Measurements from ENCODE around the gene MMP14. TPM values are rescaled to one million over a fixed set of nuclear protein-coding genes. Genes with fewer than 3 reads are reported as not detected.

Gene MMP14
- total and polyA plus RNA-seq, 2 of the 13 experiments (the other 11 are each of a cell fraction or from before 2014, with no cell fraction given): 5.2 to 9.8 TPM

DNA sequence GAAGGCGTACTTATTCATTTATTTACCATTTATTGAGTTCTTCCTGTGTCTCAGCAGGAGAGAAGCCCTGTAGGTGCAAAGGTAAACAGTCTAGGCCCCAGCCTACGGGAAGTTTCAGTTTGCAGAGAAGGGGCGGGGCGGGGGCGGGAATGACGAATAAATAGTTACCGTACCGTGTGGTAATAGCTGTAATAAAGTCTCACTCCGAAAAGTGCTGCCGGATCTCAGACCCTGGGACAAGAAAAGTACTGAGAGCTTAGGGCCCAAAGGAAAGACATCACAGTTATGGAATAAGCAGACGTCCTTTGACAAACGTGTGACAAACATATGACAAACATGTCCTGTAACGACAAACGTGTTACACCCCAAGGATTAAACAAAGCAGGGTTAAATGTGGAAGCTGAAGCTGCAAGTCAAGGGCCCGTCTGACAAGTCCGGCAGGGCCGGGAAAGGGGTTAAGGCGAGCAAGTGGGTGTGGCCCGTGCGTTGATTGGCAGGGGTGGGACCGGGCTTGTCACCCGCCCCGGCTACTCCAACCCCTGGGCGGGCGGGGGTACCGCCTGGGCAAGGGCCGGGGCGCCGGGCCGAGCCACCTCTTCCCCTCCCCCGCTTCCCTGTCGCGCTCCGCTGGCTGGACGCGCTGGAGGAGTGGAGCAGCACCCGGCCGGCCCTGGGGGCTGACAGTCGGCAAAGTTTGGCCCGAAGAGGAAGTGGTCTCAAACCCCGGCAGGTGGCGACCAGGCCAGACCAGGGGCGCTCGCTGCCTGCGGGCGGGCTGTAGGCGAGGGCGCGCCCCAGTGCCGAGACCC is 35.0 kb downstream of the MMP14 start, which contains the start of gene LRP10 (continued):
- TF ChIP-seq MZF1 (CRISPR knock-in tag; IDR thresholded peaks at IDR 0.05; ENCODE audit: borderline replicate concordance): peak; percentile 73
- no peak for TF ChIP-seq ATM (IDR thresholded peaks at IDR 0.05; ENCODE audit: borderline replicate concordance)
- TF ChIP-seq, protein P1, sequence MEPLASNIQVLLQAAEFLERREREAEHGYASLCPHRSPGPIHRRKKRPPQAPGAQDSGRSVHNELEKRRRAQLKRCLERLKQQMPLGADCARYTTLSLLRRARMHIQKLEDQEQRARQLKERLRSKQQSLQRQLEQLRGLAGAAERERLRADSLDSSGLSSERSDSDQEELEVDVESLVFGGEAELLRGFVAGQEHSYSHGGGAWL (CRISPR knock-in tag; IDR thresholded peaks at IDR 0.05): peak; percentile 95
- TF ChIP-seq ZNF703 (CRISPR knock-in tag; IDR thresholded peaks at IDR 0.05; ENCODE audit: borderline replicate concordance): peak; percentile 88; the same call in 1 of the 2 replicates
- TF ChIP-seq CAMTA2 (CRISPR knock-in tag; IDR thresholded peaks at IDR 0.05; ENCODE audit: borderline replicate concordance): peak; percentile 91
- peak; percentile 18; the same call in 1 of the 2 replicates for TF ChIP-seq RCOR2 (CRISPR knock-in tag; IDR thresholded peaks at IDR 0.05)
- TF ChIP-seq NPAS2 (CRISPR knock-in tag; IDR thresholded peaks at IDR 0.05; ENCODE audit: borderline replicate concordance): no peak
- peak; percentile 87 for TF ChIP-seq TAF1 (CRISPR knock-in tag; IDR thresholded peaks at IDR 0.05)
- peak; percentile 82; the same call in 1 of the 2 replicates for TF ChIP-seq SMYD3 (CRISPR knock-in tag; IDR thresholded peaks at IDR 0.05)
- no peak for TF ChIP-seq MAFK (conservative IDR thresholded peaks at IDR 0.05 in 1 of 2, IDR thresholded peaks at IDR 0.05 in 1 of 2; ENCODE audit: low read length in 2 of 2)
- peak; percentile 39; the same call in 1 of the 2 replicates for TF ChIP-seq ZNF12 (CRISPR knock-in tag; IDR thresholded peaks at IDR 0.05)
- TF ChIP-seq, protein P2, sequence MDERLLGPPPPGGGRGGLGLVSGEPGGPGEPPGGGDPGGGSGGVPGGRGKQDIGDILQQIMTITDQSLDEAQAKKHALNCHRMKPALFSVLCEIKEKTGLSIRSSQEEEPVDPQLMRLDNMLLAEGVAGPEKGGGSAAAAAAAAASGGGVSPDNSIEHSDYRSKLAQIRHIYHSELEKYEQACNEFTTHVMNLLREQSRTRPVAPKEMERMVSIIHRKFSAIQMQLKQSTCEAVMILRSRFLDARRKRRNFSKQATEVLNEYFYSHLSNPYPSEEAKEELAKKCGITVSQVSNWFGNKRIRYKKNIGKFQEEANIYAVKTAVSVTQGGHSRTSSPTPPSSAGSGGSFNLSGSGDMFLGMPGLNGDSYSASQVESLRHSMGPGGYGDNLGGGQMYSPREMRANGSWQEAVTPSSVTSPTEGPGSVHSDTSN (CRISPR knock-in tag; IDR thresholded peaks at IDR 0.05): peak; percentile 97
- TF ChIP-seq HNRNPUL1 (IDR thresholded peaks at IDR 0.05; ENCODE audit: low read depth, low read length): no peak; the same call in none of the 2 replicates
- TF ChIP-seq ZNF101 (CRISPR knock-in tag; IDR thresholded peaks at IDR 0.05; ENCODE audit: borderline replicate concordance, low read depth): 0 out of 2 replicates have a peak, but pooled peaks have one; percentile 30
- TF ChIP-seq DNMT3B (CRISPR knock-in tag; conservative IDR thresholded peaks at IDR 0.05): peak; percentile 73; the same call in 1 of the 2 replicates
- TF ChIP-seq, protein P3, sequence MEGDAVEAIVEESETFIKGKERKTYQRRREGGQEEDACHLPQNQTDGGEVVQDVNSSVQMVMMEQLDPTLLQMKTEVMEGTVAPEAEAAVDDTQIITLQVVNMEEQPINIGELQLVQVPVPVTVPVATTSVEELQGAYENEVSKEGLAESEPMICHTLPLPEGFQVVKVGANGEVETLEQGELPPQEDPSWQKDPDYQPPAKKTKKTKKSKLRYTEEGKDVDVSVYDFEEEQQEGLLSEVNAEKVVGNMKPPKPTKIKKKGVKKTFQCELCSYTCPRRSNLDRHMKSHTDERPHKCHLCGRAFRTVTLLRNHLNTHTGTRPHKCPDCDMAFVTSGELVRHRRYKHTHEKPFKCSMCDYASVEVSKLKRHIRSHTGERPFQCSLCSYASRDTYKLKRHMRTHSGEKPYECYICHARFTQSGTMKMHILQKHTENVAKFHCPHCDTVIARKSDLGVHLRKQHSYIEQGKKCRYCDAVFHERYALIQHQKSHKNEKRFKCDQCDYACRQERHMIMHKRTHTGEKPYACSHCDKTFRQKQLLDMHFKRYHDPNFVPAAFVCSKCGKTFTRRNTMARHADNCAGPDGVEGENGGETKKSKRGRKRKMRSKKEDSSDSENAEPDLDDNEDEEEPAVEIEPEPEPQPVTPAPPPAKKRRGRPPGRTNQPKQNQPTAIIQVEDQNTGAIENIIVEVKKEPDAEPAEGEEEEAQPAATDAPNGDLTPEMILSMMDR (CRISPR knock-in tag; IDR thresholded peaks at IDR 0.05): peak; percentile 51
- peak; percentile 89 for TF ChIP-seq GATAD2A (CRISPR knock-in tag; IDR thresholded peaks at IDR 0.05)
- peak; percentile 72; the same call in 1 of the 2 replicates for TF ChIP-seq ZNF460 (CRISPR knock-in tag; IDR thresholded peaks at IDR 0.05; ENCODE audit: borderline replicate concordance)
- peak; percentile 99 for TF ChIP-seq MEIS2 (CRISPR knock-in tag; IDR thresholded peaks at IDR 0.05)
- 0 out of 2 replicates have a peak, but pooled peaks have one; percentile 75 for TF ChIP-seq ZSCAN22 (CRISPR knock-in tag; IDR thresholded peaks at IDR 0.05)
- no peak for TF ChIP-seq JUNB (CRISPR knock-in tag; IDR thresholded peaks at IDR 0.05; ENCODE audit: borderline replicate concordance)
- 0 out of 2 replicates have a peak, but pooled peaks have one; percentile 38 for TF ChIP-seq SP140L (CRISPR knock-in tag; IDR thresholded peaks at IDR 0.05; ENCODE audit: borderline replicate concordance)
- peak; percentile 91 for TF ChIP-seq ZNF724P (CRISPR knock-in tag; IDR thresholded peaks at IDR 0.05; ENCODE audit: borderline replicate concordance)
- TF ChIP-seq, protein P4, sequence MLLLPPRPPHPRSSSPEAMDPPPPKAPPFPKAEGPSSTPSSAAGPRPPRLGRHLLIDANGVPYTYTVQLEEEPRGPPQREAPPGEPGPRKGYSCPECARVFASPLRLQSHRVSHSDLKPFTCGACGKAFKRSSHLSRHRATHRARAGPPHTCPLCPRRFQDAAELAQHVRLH (CRISPR knock-in tag; IDR thresholded peaks at IDR 0.05; ENCODE audit: borderline replicate concordance, low read depth): no peak; the same call in 1 of the 2 replicates
- peak; percentile 93 for TF ChIP-seq ZNF367 (CRISPR knock-in tag; IDR thresholded peaks at IDR 0.05; ENCODE audit: borderline replicate concordance)
- no peak for TF ChIP-seq NCOA5 (CRISPR knock-in tag; IDR thresholded peaks at IDR 0.05)
- TF ChIP-seq CBX2 (IDR thresholded peaks at IDR 0.05; ENCODE audit: low read depth, low read length): no peak
- TF ChIP-seq CBX2 (CRISPR knock-in tag; IDR thresholded peaks at IDR 0.05; ENCODE audit: low read depth): peak; percentile 80
